ENCODE data around the gene CCDC93. TPM values are rescaled to one million over a fixed set of nuclear protein-coding genes. Genes with fewer than 3 reads are reported as not detected.

Gene CCDC93
- total RNA-seq, 2 donors from 2014 or later: 33.5 to 37.8 TPM

DNA sequence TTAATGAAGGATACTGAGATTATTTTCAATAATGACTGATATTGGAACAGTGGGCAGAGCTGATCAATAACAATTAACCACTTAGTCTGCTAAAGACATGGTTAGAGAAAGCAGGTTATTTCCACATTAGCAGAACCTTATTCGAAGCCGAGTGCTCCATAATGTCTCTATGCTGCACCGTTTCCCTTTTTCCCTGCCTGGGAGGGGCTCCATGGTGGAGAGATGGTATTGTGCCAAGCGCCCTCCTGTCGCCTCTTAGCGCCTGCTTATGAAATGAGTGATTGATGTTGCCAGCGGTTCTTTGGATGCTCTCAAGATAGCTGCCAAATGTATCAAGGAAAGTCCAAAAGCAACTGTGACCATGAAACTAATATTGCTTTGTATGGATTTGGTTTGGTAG lies 39.8 kb upstream of the CCDC93 start:
- H3K27ac ChIP-seq: no peak overlapping the region
- no peak for DNase-seq
- H3K27me3 ChIP-seq: no peaks in the 10 kb centered on the region
- H3K9ac ChIP-seq (ENCODE audit: low read depth in 2 of 2, low read length in 2 of 2): no peak overlapping the region
- TF ChIP-seq CTCF (IDR thresholded peaks at IDR 0.05): no peak
- no peaks in the 10 kb centered on the region for H3K36me3 ChIP-seq
- no peaks in the 10 kb centered on the region for H3K4me1 ChIP-seq
- no peak overlapping the region for H3K4me3 ChIP-seq
- intact Hi-C loops (cut with DNase I): no loop called here
- no peaks in the 10 kb centered on the region for H3K9me3 ChIP-seq

DNA sequence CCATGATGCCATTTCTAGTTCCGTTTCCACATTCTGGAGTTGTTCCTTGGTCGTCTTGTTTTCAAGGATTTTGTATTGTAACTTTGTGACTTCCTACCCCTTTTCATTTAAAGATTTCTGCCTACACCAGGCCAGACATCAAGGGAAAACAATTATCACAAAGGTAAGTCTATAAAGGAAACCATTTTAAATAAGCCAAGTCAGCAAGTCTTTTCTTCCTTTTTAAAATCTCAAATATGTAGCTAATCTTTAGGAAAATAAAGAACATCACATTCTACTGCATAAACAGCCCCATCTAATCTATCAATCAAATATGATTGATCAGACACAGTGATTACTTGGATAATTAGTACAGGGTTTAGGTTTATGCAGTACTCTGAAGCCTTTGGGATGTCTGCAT lies 38.6 kb upstream of the CCDC93 start:
- no peak for DNase-seq
- intact Hi-C loops (cut with DNase I): no loop called here
- no peak overlapping the region for H3K27ac ChIP-seq
- H3K4me1 ChIP-seq: no peaks in the 10 kb centered on the region
- no peak for TF ChIP-seq CTCF (IDR thresholded peaks at IDR 0.05)
- H3K27me3 ChIP-seq: no peaks in the 10 kb centered on the region
- H3K36me3 ChIP-seq: no peaks in the 10 kb centered on the region
- no peak overlapping the region for H3K4me3 ChIP-seq
- no peak overlapping the region for H3K9ac ChIP-seq (ENCODE audit: low read depth in 2 of 2, low read length in 2 of 2)
- no peaks in the 10 kb centered on the region for H3K9me3 ChIP-seq

GRCh38 chr2:118051826-118052358 lies 38.0 kb upstream of the CCDC93 start:
- no peak overlapping the region for H3K4me3 ChIP-seq
- no peaks in the 10 kb centered on the region for H3K4me1 ChIP-seq
- no peaks in the 10 kb centered on the region for H3K9me3 ChIP-seq
- no peaks in the 10 kb centered on the region for H3K27me3 ChIP-seq
- no peak overlapping the region for H3K27ac ChIP-seq
- no peak overlapping the region for H3K9ac ChIP-seq (ENCODE audit: low read depth in 2 of 2, low read length in 2 of 2)
- intact Hi-C loops (cut with DNase I): no loop called here
- no peaks in the 10 kb centered on the region for H3K36me3 ChIP-seq
- no peak for TF ChIP-seq CTCF (IDR thresholded peaks at IDR 0.05)
- DNase-seq: no peak

GRCh38 chr2:118050974-118051373 lies 37.1 kb upstream of the CCDC93 start:
- H3K9me3 ChIP-seq: no peaks in the 10 kb centered on the region
- H3K4me1 ChIP-seq: no peaks in the 10 kb centered on the region
- no peak overlapping the region for H3K4me3 ChIP-seq
- intact Hi-C loops (cut with DNase I): no loop called here
- DNase-seq: no peak
- no peak overlapping the region for H3K9ac ChIP-seq (ENCODE audit: low read depth in 2 of 2, low read length in 2 of 2)
- H3K36me3 ChIP-seq: no peaks in the 10 kb centered on the region
- no peak overlapping the region for H3K27ac ChIP-seq
- no peak for TF ChIP-seq CTCF (IDR thresholded peaks at IDR 0.05)
- H3K27me3 ChIP-seq: no peaks in the 10 kb centered on the region

DNA sequence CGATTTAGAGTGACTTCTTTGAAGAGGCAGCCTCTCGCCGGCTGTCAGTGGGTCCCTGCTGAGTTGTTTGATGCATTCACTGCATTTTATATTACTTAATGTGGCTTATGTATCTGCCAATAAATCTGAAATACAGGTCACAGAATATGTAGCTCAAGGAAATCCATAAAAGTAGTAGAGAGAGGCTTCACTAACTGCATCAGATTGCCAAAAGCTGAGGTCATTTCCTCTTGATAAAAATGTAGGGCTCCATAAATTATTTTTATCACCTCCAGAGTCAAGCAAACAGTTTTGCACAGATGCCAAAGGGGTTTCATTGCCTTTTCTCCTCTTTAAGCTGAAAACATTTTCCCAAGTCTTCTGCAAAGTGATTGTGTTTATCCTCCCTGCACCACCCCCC lies 36.5 kb upstream of the CCDC93 start:
- H3K27ac ChIP-seq: no peak overlapping the region
- intact Hi-C loops (cut with DNase I): no loop called here
- H3K27me3 ChIP-seq: no peaks in the 10 kb centered on the region
- no peaks in the 10 kb centered on the region for H3K36me3 ChIP-seq
- no peak overlapping the region for H3K4me3 ChIP-seq
- TF ChIP-seq CTCF (IDR thresholded peaks at IDR 0.05): no peak
- H3K4me1 ChIP-seq: no peaks in the 10 kb centered on the region
- DNase-seq: no peak
- no peaks in the 10 kb centered on the region for H3K9me3 ChIP-seq
- no peak overlapping the region for H3K9ac ChIP-seq (ENCODE audit: low read depth in 2 of 2, low read length in 2 of 2)

- H3K36me3 ChIP-seq: no peaks in the 10 kb centered on the region
- H3K4me3 ChIP-seq: no peak overlapping the region
- no peak overlapping the region for H3K9ac ChIP-seq (ENCODE audit: low read depth in 2 of 2, low read length in 2 of 2)
- no peaks in the 10 kb centered on the region for H3K9me3 ChIP-seq
- no peak for DNase-seq
- TF ChIP-seq CTCF (IDR thresholded peaks at IDR 0.05): no peak
- no peaks in the 10 kb centered on the region for H3K4me1 ChIP-seq
- no peak overlapping the region for H3K27ac ChIP-seq
- H3K27me3 ChIP-seq: no peaks in the 10 kb centered on the region
- intact Hi-C loops (cut with DNase I): loop anchor here (5.0 to 10.0 kb wide), 2 partner anchors 175 to 803 kb away; no protein-coding TSS in a partner anchor
Observed at GRCh38 chr2:118049816-118050140, 35.9 kb upstream of the CCDC93 start.

Measured in colonic mucosa (tissue), 4 donors.